T-helper 17 cell (primary cell): ENCODE measurements around the gene SGSH. TPM values are rescaled to one million over a fixed set of nuclear protein-coding genes. Genes with fewer than 3 reads are reported as not detected.
A peak's percentile ranks its signal among the peaks of the same experiment; 100 is the strongest.

ENCODE experiments used
- ATAC-seq: fragments of 150-1000 bp; cut with Tn5 transposase; 2 replicates; pipeline ENCODE4 v1.10.0; 2021; ENCODE audit warnings: mild to moderate bottlenecking, moderate library complexity
- DNase-seq, 3 donors: peaks; one replicate each; pipeline versions ENCODE4 v3.0.0 to v3.0.0-alpha.2; 2020 to 2021
- H3K9me3 ChIP-seq: one replicate; pipeline ENCODE4 v1.7.0; 2013; ENCODE audit warnings: low read length, mild to moderate bottlenecking; ENCODE audit not compliant: control insufficient read depth, poor library complexity, severe bottlenecking
- H3K27ac Mint-ChIP-seq: one replicate; pipeline ENCODE4 v1.8.0; 2022; ENCODE audit warnings: mild to moderate bottlenecking, moderate library complexity, mixed read lengths
- H3K27me3 Mint-ChIP-seq: one replicate; pipeline ENCODE4 v1.8.0; 2022; ENCODE audit warnings: mixed read lengths
- H3K36me3 Mint-ChIP-seq: one replicate; pipeline ENCODE4 v1.8.0; 2022; ENCODE audit warnings: low read depth, mixed read lengths
- H3K4me1 Mint-ChIP-seq: one replicate; pipeline ENCODE4 v1.8.0; 2022; ENCODE audit warnings: mild to moderate bottlenecking, mixed read lengths
- H3K4me3 Mint-ChIP-seq: one replicate; pipeline ENCODE4 v1.8.0; 2022; ENCODE audit warnings: mild to moderate bottlenecking, moderate library complexity, mixed read lengths
- total RNA-seq, 4 donors: library from RNA in 2 of 4; stranded (reverse) in 2 of 4; gene quantifications; one replicate each; pipeline ENCODE4 v1.2.3 and lab custom pipeline; 2022 to 2026

SGSH gene
- total RNA-seq (100 to 1,000 TPM; 136 to 151 TPM), total RNA-seq (lab: John Stamatoyannopoulos, UW) (74.3 to 94.7 reads per million in 2 donors)

GRCh38 chr17:80220054-80220735, at the start of gene SGSH, which contains the start of gene SLC26A11:
Gene SGSH (minus strand): TSS chr17:80220333. CDS start chr17:80220313, 20 bp downstream.
Gene SLC26A11 (plus strand): TSS chr17:80220427. CDS start chr17:80221561, 1,134 bp downstream.
- Mint-ChIP-seq H3K36me3 (peaks cover 10% of the 10 kb centered on the region), H3K27me3 (no peaks in the 10 kb centered on the region), H3K4me1 (peaks cover 32% of the 10 kb centered on the region), H3K27ac (peak within 1 kb of the TSS; percentile 97), H3K4me3 (peak within 1 kb of the TSS; percentile 95)
- ATAC-seq, result peak; percentile 50
- DNase-seq, result peak; percentile 43 to 63 (median 49)
- H3K9me3 ChIP-seq, result no peaks in the 10 kb centered on the region

GRCh38 chr17:80269405-80269807, 49.3 kb upstream of the SGSH start:
- ATAC-seq (no peak), DNase-seq (no peak)
- no peaks in the 10 kb centered on the region for H3K9me3 ChIP-seq
- Mint-ChIP-seq H3K27me3 (no peaks in the 10 kb centered on the region), H3K4me1 (peaks cover 45% of the 10 kb centered on the region), H3K4me3 (no peak overlapping the region), H3K27ac (no peak overlapping the region), H3K36me3 (peaks cover 3% of the 10 kb centered on the region)

GRCh38 chr17:80268427-80268826, 48.3 kb upstream of the SGSH start:
- peaks cover 43% of the 10 kb centered on the region for H3K4me1 Mint-ChIP-seq
- H3K9me3 ChIP-seq, result no peaks in the 10 kb centered on the region
- H3K27me3 Mint-ChIP-seq, result no peaks in the 10 kb centered on the region
- DNase-seq, result no peak
- no peak overlapping the region for H3K27ac Mint-ChIP-seq
- no peak overlapping the region for H3K4me3 Mint-ChIP-seq
- no peak for ATAC-seq
- H3K36me3 Mint-ChIP-seq, result peaks cover 3% of the 10 kb centered on the region

DNA sequence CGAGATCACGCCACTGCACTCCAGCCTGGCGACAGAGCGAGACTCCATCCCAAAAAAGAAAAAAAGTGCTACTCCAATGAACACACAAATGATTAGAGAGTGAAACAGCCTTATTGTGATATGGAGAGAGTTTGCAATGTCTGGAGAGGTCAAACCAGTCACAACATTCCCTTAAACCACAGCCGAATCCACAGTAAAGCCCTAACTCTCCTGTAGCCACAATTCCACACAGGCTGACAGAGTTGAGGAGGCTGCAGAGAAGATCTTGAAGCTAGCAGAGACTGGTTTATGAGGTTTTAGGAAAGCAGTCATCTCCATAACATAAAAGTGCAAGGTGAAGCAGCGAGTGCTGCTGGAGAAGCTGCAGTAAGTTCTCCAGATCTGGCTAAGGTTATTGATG, 47.3 kb upstream of the SGSH start:
- DNase-seq (no peak), ATAC-seq (no peak)
- peaks cover 3% of the 10 kb centered on the region for H3K36me3 Mint-ChIP-seq
- H3K27ac Mint-ChIP-seq, result peak overlapping the region; percentile 62
- H3K9me3 ChIP-seq, result no peaks in the 10 kb centered on the region
- no peaks in the 10 kb centered on the region for H3K27me3 Mint-ChIP-seq
- H3K4me1 Mint-ChIP-seq, result peaks cover 39% of the 10 kb centered on the region
- H3K4me3 Mint-ChIP-seq, result peak overlapping the region; percentile 21

DNA sequence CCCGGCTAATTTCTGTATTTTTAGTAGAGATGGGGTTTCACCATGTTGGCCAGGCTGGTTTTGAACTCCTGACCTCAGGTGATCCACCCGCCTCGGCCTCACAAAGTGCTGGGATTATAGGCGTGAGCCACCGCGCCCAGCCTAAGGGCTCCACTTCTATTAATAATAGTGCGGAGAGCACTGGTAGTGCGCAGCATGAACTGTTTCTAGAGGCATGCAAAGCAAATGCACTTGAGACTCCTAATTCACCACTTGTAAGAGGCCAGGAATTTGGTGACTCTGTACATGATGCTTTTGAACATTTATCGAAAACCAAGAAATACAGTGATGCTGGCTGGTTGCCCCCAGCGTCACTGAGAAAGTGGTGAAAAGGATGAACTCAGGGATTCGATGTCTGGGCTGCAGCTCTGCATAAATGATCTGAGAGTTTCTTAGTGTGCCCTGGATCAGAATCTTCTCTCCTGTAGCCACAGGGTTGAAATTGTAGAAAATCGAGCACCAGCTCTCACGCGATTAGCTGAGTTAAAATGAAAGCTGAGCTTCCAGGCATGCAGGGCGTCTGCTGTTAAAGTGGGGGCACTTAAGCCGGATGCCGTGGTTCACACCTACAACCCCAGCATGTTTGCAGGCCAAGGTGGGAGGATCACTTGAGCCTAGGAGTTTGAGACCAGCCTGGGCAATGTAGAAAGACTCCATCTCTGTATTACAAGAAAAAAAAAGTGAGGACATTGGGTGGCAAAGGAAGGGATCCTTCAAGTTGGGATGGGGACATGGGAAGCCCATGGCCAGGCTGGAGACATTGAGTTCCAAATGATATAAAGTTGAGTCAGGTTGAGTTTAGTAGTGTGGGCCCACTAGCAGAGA, 45.3 kb upstream of the SGSH start:
- no peak for DNase-seq
- Mint-ChIP-seq H3K4me1 (peaks cover 43% of the 10 kb centered on the region), H3K27me3 (no peaks in the 10 kb centered on the region), H3K4me3 (peak overlapping the region; percentile 99), H3K27ac (peak overlapping the region; percentile 97), H3K36me3 (peaks cover 5% of the 10 kb centered on the region)
- peak; percentile 44 for ATAC-seq
- no peaks in the 10 kb centered on the region for H3K9me3 ChIP-seq

DNA sequence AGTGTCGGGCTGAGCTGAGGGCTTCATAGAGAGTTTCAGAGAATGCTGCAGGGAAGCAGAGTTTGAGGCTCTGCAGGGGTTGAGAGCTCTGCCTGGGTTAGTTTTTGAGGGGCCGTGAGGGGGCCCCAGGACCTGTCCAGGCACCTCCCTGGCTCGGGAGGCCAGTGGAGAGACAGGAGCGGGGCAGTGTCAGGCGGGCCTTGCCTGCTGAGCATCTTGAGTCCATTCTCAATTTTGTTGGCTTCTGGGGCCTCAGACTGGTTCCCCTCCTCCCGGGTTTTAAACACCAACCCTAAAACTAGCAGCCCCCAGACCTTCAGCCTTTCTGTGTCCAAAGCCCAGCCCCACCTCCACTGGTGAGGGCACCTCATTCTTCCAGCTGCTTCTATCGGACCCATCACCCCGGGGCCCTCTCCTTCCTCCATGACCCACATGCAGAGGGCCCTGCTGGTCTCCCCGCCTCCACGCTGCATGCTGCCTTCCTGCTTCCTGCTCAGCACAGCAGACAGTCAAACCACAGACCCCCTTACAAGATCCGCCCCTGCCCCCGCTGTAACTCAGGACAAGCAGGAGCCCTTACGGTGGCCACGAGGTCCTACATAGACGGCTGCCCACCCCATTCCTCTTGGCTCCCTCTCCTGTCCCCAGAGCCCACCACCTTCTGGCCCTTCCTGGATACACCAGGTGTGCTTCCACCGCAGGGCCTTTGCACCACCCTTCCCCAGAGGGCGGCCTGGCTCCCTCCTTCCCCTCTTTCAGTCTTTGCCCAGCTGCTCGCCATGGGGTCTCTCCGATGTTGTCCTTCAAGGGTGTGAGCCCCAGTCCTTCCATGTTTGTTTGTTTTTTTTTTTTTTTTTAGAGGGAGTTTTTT, 44.3 kb upstream of the SGSH start:
- DNase-seq (peak in 2 of 3 donors; percentile 29 to 46), ATAC-seq (no peak)
- peaks cover 5% of the 10 kb centered on the region for H3K36me3 Mint-ChIP-seq
- peaks cover 42% of the 10 kb centered on the region for H3K4me1 Mint-ChIP-seq
- H3K27me3 Mint-ChIP-seq, result no peaks in the 10 kb centered on the region
- no peaks in the 10 kb centered on the region for H3K9me3 ChIP-seq
- H3K27ac Mint-ChIP-seq, result peak overlapping the region; percentile 97
- H3K4me3 Mint-ChIP-seq, result peak overlapping the region; percentile 99

DNA sequence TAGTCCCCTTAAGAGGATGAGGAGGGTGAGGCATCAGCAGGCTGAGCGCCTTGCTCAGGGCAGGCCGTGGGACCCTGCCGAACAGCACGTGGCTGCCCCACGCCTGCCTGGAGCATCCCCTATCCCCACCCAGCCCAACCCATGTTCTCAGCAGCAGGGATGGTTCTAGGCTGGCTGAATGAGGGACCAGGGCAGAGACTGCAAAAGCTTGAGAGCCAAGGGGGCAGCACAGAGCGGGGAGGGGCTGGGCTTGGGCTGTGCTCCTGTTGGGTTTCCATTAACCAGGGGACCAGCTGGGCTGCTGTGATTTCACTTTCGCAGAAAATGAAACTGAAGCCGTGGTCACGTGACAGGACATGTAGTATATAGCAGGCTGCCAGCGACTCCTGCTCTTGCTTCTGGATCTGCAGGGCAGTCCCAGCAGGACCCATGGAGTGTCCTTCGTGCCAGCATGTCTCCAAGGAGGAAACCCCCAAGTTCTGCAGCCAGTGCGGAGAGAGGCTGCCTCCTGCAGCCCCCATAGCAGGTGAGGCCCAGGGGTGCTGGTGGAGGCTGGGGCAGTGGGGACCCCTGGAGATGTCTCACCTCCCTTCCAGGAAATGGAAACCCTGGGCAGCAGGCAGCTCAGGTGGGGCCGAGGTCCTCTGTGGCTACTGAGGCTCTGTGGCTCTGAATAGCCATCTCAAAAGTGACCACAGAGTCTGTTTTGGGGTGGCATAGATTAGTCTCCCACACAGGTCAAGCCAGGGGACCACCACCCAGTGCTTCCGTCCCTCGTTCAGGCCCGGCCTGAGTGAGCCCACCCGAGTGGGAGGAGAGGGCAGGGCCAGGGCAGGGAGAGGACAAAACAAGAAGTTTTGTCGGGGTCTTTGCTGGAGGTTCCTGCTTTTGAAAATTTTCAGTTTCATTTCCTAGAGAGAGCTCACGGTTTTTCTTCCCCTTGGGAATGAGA, 43.4 kb upstream of the SGSH start:
- DNase-seq (peak; percentile 60 to 73 (median 62)), ATAC-seq (peak; percentile 41)
- H3K9me3 ChIP-seq, result no peaks in the 10 kb centered on the region
- H3K27me3 Mint-ChIP-seq, result no peaks in the 10 kb centered on the region
- H3K4me3 Mint-ChIP-seq, result peak overlapping the region; percentile 99
- H3K36me3 Mint-ChIP-seq, result peaks cover 5% of the 10 kb centered on the region
- peak overlapping the region; percentile 97 for H3K27ac Mint-ChIP-seq
- peaks cover 48% of the 10 kb centered on the region for H3K4me1 Mint-ChIP-seq

DNA sequence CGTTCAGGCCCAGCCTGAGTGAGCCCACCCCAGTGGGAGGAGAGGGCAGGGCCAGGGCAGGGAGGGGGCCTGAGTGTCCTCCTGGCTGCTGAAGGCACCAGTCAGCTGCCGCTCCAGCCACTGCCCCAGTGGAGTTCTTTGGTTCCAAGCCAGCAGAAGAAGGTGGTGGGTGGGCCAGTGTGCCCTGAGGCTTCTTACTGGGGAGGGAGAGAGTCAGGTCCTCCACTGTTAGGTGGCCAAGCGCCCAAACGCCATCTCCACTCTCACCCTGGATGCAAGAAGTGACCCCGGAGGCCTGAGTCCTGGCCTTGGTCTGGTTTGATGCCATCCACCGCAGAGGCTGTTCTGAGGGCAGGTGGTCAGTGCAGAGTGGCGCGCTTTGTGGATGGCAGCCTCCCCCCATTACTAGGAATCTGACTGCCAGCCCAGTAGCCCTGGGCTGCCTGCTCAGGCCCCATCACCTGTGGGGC, 42.7 kb upstream of the SGSH start:
- DNase-seq (no peak), ATAC-seq (no peak)
- H3K36me3 Mint-ChIP-seq, result peaks cover 5% of the 10 kb centered on the region
- no peaks in the 10 kb centered on the region for H3K9me3 ChIP-seq
- no peaks in the 10 kb centered on the region for H3K27me3 Mint-ChIP-seq
- H3K27ac Mint-ChIP-seq, result peak overlapping the region; percentile 98
- peaks cover 55% of the 10 kb centered on the region for H3K4me1 Mint-ChIP-seq
- H3K4me3 Mint-ChIP-seq, result peak overlapping the region; percentile 99

- Mint-ChIP-seq H3K4me3 (peak overlapping the region; percentile 99), H3K27me3 (no peaks in the 10 kb centered on the region), H3K4me1 (peaks cover 55% of the 10 kb centered on the region), H3K27ac (peak overlapping the region; percentile 98), H3K36me3 (peaks cover 5% of the 10 kb centered on the region)
- H3K9me3 ChIP-seq, result no peaks in the 10 kb centered on the region
- no peak for DNase-seq
- no peak for ATAC-seq
Measured at GRCh38 chr17:80262291-80262690, 42.2 kb upstream of the SGSH start.

DNA sequence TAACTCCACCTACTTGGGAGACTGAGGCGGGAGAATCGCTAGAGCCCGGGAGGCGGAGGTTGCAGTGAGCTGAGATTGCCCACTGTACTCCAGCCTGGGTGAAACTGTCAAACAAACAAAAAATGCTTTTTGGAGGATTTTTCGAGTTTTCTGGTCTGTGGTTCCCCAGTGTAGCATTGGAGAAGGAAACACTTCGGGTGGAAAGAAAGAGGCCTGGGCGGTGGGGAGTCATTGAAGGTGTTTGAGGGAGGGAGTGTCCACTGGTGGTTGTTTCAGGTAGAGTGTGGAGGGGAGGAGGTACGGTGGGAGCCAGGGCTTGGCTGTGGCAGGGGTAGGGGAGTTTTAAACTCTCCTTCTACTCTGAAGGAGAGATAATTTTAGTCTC, 41.8 kb upstream of the SGSH start:
- no peak for DNase-seq
- no peak for ATAC-seq
- peaks cover 5% of the 10 kb centered on the region for H3K36me3 Mint-ChIP-seq
- H3K27ac Mint-ChIP-seq, result peak overlapping the region; percentile 98
- no peaks in the 10 kb centered on the region for H3K27me3 Mint-ChIP-seq
- H3K4me3 Mint-ChIP-seq, result peak overlapping the region; percentile 99
- peaks cover 54% of the 10 kb centered on the region for H3K4me1 Mint-ChIP-seq
- no peaks in the 10 kb centered on the region for H3K9me3 ChIP-seq

GRCh38 chr17:80261159-80261894, 41.2 kb upstream of the SGSH start:
- peak; percentile 36 to 58 (median 52) for DNase-seq
- Mint-ChIP-seq H3K4me1 (peaks cover 54% of the 10 kb centered on the region), H3K36me3 (peaks cover 5% of the 10 kb centered on the region), H3K27ac (peak overlapping the region; percentile 98), H3K4me3 (peak overlapping the region; percentile 99), H3K27me3 (no peaks in the 10 kb centered on the region)
- no peaks in the 10 kb centered on the region for H3K9me3 ChIP-seq
- ATAC-seq, result peak; percentile 47
